ENCODE results near the gene LUC7L2.
"Not testable (repeated sequence)": the region's sequence is repeated elsewhere in the genome, so short reads cannot be mapped to it uniquely, and the experiment has no call there.

The LUC7L2 gene

DNA sequence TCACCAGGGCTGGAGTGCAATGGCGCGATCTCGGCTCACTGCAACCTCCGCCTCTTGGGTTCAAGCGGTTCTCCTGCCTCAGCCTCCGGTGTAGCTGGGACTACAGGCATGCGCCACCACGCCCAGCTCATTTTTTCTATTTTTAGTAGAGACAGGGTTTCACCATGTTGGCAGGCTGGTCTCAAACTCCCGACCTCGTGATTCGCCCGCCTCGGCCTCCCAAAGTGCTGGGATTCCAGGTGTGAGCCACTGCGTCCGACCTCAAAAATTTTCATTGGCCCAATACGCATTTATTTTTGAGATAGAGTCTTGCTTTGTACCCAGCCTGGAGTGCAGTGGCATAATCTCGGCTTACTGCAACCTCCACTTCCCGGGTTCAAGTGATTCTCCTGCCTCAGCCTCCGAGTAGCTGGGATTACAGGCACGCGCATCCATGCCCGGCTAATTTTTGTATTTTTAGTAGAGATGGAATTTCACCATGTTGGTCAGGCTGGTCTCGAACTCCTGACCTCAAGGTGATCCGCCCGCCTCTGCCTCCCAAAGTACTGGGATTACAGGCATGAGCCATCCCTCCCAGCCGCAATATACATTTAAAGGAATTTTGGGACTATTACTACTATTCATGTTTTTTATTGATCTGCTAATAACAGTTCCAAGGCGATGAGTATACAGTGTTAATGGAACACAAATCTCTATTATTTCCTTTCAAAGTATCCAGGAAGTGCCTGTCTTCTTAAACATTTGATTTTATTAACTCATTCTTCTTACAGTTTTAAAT is 1.8 kb upstream of the LUC7L2 start:
- DNase-seq: not testable (repeated sequence)

DNA sequence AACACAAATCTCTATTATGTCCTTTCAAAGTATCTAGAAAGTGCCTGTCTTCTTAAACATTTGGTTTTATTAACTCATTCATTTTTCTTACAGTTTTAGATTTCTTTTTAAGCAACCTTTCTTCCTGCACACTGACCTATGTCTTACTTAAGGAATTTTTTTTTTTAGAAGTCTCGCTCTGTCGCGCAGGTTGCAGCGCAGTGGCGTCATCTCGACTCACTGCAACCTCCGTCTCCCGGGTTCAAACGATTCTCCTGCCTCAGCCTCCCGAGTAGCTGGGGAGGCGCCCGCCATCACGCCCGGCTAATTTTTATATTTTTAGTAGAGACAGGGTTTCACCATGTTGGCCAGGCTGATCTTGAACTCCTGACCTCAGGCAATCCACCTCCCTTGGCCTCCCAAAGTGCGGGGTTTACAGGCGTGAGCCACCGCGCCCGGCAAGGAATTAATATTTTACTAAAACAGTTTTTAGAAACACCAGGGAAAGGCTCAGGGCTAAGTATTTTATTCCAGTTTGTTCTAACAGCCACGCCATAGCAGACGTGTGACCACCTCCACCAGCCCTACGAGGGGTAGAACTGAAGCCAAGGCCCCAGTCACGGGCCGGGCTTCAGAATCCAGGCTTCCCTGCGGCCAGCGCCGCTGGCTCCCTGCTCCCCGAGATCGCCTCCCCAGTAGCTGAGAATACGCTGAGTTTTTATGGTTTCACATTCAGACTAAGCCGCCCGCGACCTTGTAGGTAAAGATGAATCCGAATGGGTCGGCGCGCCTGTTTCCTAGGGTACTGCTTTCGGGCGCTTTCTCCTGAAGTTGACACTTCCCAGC is 941 bp upstream of the LUC7L2 start:
- peak; percentile 18 for DNase-seq

DNA sequence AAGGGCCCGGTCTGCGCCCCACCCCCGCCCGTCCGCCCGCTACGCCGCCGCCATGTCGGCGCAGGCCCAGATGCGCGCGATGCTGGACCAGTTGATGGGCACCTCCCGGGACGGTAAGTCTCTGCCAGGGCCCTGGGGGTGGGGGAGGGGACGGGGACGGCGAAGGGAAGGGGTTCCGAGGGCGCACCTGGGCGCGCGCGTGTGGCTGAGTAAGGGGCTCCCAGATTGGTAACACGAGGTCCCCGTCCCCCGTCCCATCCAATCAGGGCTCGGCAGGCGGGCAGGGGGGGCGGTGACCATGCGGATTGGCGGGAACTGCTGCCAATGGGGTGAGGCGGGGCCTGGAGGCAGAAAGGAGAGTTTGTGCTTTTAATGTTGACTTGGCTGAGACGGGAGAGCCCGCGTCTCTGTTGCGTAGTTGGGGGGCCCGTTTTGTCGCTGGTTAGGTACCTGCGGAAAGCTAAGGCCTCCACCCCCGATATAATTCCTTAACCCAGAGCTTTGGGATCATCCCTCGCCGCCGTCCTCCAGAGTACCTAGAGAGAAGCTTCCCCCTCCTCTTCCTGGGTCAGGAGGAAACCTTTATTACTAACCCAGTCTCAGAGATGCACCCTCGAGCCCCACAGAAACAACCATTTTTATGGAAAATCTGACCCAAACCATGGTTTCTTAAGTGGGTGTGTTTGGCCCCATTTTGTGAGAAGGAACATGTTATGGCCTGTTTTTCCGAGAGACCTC is 685 bp downstream of the LUC7L2 start:
- DNase-seq: peak; percentile 97

DNA sequence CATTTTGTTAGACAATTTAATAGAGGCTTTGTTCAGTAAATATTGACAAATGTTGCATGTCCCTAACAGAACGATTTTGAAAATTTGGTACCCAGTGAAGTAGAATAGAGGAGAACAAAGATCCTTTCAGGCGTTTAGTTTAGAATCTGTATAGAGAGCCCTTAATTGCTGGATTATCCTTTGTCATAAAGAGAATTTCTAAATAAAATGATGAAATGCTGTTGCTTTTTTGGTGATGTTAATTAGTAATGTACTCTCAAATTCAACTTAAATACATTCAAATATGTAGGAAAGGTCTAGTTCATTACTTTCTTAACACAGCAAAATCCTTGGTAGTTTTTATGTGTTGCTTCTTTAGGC is 1.2 kb downstream of the LUC7L2 start:
- DNase-seq: no peak

DNA sequence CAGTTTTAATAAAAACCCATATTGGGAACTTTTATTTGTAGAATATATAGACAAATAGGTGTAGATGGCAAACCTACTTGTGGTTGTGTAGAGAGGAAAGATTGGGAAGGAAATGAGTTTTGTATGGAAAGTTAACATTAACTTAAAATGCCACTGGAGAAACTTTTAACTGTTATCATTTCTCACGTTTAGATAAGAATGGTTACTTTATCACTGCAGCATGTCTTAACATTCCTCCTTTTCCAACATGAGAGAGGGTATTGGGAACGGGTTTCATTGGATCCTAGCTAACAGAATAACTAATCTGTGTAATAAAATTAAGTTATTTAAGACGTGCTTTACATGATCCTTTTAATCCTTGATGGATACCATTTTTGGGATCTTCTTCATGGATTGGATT is 1.8 kb downstream of the LUC7L2 start:
- DNase-seq: no peak

DNA sequence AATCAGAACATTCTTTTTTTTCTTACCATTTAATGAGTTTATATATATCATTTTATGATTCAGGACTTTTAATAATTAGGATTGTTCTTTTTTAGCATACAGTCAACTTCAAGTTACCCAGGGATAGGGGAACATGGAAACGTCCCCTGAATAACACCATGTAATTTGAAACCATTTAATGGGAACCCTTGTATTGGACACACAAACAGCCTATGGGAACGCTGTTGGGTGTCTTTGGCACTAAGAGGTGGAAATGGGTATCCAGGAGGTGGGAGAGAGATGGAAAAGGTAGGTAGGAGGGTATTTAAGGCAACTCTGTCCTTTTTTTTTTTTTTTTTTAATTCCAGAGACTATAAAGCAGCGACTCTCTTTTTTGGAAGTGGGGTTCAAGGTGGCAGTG is 2.6 kb downstream of the LUC7L2 start:
- no peak for DNase-seq

DNA sequence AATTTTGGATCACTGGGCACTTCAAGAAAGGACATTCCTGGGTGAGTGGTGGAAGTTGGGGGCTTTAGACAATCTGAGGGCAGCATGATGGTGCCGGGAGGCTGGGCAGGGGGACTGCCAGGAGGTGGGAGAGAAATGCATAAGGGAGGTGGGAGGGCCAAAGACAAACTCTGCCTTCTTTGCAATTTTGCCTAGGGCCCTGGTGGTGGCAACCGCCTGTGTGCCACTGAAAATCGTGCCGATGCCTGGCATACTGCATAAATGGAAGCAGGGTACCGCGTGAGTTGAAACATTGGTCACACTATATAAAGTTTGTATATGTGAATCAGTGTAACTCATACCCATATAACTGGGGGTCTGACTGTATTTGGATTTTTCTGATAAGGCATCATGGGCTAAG is 3.3 kb downstream of the LUC7L2 start:
- no peak for DNase-seq

DNA sequence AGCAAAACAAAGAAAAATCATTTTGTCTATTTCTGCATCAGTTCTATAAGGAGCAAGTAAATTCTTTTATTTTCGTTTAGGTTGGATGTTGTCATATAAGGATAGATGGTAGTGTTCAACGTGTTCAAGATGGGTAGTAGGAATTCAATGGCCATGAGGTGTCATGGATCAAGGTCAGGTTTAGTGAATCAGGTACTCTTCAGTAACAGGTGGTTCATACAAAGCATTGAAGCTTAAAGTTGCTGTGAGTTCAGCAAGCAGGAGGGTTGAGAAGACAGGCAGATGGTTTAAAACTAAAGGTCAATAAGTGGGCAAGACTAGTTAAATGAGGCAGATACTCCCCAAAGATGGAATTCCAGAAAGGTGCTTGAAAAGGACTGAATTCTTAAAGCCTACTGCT is 5.6 kb downstream of the LUC7L2 start:
- DNase-seq: no peak

DNA sequence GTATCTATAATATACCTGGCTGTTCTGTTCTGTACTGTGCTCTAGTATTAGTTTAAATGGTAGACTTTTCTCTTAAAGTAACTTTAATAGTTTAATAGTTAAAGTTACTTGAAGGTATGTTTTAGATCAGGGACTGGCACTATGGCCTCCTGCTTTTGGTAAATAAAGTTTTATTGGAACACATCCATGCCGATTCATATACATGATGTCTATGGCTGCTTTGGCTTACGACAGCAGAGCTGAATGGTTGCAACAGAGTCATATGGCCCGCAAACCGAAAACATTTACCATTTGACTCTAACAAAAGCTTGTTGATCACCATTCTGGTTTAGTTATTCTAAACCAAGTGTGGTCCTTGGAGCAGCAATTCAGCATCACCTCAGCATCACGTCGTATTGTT is 6.7 kb downstream of the LUC7L2 start:
- no peak for DNase-seq

DNA sequence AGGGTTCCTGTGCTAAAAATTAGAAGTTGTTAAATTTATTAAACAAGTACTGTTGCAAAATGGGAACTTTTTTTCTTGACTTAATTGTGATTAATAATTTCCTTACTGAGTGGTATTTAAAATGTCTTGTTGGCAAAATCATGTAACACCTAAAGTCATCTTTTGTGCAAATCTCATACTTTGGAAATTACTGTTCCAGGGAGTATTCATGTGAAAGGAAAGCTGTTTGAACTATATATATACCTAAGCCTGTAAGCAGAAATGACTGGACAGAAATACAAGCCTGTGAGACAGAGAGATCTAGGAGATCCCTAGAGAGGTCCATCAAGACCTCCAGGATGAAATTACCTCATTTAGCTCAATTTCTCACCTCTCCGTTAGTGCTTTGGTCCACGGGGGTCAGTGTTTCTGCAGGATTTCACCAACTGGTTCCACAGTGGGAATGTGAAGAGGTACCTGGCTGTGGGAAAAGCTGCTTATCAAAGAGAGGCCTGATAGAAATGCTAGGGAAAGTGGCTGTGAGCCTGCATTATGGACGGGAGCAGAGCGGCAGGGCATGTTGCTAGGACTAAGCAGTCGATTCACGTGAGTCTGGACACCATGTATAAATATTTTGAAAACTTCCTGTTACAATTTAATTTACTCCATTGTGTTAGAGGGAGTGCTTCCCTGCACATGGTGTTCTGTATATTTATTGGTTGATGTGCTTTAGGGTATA is 7.9 kb downstream of the LUC7L2 start:
- DNase-seq: no peak

DNA sequence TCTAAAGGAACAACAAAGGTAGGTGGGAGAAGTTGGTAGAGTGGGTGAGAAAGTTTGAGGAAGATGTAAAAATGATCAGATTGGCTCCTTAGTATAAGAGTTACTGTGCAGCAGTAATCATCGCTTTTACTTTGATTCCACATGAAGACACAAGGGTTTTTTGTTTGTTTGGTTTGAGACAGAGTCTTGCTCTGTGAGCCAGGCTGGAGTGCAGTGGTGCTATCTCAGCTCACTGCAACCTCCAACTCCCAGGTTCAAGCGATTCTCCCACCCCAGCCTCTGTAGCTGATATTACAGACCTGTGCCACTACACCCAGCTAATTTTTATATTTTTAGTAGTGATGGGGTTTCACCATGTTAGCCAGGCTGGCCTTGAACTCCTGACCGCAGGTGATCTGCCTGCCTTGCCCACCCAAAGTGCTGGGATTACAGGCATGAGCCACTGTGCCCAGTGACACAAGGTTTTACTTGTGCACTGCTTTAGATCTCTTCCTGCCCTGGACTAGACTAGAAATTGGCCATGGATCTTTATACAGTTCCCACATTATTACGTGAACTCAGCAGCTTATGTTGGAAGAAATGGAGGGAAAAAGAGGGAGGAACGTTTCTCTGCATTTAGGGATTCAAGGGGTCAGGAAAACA is 10.7 kb downstream of the LUC7L2 start:
- no peak for DNase-seq

DNA sequence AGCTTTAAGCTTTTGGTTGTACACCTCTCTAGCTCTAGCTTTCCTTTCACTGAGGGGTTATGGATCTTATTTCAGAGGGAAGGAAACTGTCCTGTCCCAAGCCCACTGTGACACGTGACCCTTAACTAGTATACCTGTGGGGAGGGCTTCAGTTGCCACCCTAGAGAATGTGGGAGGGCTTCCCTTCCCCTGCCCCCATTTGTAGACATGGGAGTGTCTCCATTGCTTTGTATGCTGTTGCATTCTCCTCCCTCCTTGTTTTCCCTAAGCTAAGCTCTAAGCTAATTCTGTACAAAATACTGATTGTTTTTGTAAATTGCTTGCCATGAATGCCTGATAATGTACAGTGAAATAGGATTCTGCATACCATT is 11.2 kb downstream of the LUC7L2 start:
- no peak for DNase-seq

DNA sequence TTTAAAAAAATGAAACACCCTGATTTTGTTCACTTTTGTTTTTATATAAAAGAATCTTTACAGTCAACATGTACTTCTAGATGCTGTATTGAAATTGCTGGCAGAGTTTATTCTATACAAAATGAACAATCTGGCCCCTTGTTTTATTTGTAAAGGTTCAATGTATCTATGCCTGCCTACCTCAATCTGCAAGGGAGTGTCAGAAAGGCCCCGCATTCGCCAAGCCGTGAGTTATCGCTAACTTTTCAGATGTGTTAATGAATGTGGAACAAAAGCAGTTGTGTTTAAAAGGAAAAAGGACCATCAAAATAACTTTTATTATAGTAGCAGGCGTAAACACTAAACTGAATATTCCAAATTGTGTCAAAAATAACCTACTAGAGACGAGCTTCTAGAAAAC is 14.6 kb downstream of the LUC7L2 start:
- no peak for DNase-seq

DNA sequence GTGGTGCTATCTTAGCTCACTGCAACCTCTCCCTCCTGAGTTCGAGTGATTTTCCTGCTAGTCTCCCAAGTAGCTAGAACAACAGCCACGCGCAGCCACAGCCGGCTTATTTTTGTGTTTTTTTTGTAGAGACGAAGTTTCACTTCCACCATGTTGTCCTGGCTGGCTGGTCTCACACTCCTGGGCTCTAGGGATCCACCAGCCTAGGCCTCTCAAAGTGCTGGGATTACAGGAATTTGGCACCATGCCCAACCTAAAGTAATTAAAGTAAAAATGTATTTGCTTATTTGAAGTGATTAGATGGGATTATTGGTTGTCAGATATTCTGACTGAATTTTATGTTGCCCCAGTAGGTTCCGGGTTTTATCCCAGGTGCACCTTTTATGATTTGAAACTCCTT is 22.7 kb downstream of the LUC7L2 start:
- no peak for DNase-seq

DNA sequence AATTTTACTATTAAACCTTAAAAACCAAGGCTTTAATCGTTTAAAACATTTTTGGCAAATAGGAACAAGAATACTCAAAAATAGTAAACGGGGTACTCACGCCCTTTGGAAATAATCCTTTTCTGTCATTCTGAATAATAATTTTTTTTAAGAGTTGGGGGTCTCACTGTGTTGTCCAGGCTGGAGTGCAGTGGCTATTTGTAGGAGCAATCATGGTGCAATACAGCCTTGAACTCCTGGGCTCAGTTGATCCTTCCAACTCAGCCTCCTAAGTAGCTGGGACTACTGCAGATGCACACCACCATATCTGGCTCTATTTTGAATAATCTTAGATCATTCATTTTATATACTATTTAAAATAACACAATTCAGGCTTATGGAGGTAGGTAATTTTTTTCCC is 24.9 kb downstream of the LUC7L2 start:
- DNase-seq: no peak

DNA sequence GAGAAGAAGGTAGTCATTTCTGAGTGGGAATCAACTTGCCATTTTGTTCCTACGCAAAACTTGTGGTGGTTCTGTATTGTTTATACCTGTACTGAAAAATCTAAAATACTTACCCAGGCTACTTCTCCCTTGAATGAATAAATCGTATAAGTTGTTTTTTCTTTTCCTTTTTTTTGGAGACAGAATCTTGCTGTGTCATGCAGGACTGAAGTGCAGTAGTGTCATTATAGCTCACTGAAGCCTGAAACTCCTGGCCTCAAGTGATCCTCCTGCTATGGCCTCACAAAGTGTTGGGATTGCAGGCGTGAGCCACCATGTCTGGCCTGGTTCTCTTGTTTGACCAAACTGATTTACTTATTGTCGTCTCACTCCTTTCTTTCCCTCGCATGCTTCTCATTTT is 27.9 kb downstream of the LUC7L2 start:
- no peak for DNase-seq

DNA sequence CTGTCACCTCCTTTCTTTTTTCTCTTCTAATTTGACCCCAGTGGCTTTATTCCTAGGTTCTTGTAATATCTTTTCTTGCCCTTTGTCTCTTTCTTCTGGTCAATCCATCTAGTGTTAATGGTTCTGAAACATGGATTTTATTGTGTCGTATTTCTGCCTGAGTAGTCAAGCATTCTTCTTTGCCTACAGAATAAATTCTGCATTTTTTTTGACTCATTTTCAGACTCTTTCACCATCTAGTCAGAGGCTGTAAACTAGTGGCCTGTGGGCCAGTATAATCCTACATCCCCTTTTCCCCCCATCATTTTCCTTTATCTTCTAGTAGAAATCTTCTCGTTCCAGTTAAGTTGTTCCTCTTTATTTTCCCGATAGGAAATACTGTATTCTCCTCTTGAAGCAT is 29.4 kb downstream of the LUC7L2 start:
- no peak for DNase-seq

DNA sequence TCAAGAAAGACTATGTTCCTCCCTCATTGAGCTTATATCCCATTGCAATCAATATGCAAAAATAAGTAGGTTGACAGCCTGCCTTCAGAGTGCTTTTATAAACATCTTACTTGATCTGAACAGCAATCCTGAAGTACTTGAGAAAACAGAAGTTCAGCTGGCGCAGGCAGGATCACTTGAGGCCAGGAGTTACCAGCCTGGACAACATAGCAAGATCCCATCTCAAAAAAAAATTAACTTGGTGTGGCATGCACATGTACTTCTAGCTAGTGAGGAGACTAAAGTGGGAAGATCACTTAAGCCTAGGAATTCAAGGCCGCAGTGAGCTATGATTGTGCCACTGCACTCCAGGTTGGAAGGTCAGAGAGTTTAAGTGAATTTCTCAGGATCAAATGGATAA is 30.1 kb downstream of the LUC7L2 start:
- no peak for DNase-seq

DNA sequence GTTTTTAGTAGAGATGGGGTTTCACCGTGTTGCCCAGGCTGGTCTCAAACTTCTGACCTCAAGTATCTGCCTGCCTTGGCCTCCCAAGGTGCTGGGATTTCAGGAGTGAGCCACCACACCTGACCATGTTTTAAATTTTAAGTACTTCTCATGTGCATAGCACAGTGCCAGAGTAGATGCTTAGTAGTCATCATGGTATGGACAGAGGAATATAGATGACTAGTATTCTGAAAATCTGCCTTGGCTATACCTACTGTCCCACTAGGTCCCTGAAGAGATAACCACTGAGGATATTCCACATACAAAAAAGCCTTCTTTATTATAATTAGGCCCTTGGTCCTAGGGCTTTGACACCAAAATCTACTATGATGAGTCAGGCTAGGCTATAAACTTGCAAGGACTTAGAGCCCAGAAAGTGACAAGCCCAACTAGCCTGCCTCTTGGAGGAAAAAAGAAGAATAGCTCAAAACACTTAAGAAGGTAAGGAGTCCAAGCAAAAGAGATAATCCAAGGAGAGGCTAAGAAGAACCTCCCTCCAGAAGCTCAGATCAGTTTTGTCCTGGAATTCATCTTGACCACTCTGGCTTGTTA is 34.0 kb downstream of the LUC7L2 start:
- DNase-seq: no peak

DNA sequence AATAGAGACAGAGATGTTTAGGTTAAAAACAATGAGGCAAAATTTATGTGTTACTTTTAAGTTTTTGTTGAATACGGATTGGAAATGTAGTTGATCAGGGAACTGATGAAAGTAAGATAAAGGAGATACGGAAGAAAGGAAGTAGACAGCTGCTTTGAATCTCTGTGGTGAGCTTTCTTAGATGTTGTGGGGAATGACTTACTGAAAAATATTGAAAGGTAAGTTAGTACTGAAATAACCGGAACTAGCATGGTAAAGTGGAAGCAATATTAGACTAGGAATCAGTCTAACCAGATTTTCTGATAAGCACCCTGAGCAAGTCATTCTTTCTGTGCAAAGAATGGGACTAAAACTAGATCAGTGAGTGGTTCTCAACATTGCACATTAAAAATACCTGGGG is 34.8 kb downstream of the LUC7L2 start:
- peak; percentile 13 for DNase-seq

DNA sequence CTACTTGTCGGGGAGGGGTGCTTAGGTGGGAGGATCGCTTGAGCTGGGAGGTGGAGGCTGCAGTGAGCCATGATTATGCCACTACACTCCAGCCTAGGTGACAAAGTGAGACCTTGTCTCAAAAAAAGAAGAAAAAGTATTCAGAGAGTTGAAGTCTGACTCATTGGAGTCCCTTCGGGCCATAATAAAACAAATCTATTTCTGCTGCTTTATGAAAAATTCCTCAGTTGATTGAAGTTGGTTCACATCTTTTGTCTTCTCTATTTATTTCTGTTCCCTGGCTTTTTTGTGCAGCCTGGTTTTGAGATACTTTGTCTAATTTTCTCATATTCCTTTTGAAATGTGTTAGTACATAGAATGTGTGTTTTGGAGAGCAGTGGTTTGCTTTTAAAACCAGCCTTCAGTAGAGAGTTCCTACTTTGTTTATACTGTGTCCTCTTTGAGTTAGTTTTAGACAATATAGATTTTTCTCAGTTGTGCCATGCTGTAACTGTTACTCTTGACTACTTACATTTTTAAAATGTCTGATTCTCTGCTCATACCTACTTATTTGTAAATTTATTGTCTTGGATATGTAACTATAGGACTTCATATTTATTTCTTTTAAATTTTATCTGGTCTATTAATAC is 36.7 kb downstream of the LUC7L2 start:
- DNase-seq: no peak

DNA sequence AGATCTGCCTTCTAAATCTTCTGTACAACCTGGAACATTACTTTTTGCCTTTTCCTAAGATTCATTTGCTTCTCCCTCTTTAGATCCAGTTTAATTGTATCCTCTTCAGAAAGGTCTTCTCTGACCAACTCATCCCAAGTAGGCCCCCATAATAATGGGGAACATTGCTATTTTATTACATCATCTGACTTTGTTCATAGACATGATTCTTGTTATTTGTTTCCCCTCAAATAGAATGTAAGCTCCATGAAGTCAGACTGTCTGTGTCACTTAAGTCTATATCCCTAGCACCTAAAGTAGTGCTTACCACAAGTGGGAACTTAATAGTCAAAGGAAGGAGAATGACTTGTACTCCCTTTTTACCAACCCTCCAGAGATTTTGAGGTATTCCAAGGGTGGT is 37.5 kb downstream of the LUC7L2 start:
- no peak for DNase-seq

All from CD4-positive, alpha-beta T cell treated with Interleukin-4 for 4 hours (primary cell).